Endodermal cell (in vitro differentiated cells): ENCODE measurements around the gene DTD1. TPM values are rescaled to one million over a fixed set of nuclear protein-coding genes. Genes with fewer than 3 reads are reported as not detected.

Source experiments
- DNase-seq: peaks from one replicate; pipeline ENCODE4 v3.0.0-alpha.2; 2017
- H3K27ac ChIP-seq: 2 replicates; pipeline ENCODE4 v1.5.1; 2013; ENCODE audit warnings: mild to moderate bottlenecking, low read depth, low read length, moderate library complexity
- H3K27me3 ChIP-seq: 2 replicates; pipeline ENCODE4 v1.6.1; 2013; ENCODE audit warnings: mild to moderate bottlenecking, low read length, moderate library complexity; ENCODE audit not compliant: insufficient read depth, control insufficient read depth, poor library complexity, severe bottlenecking
- H3K36me3 ChIP-seq: 2 replicates; pipeline ENCODE4 v1.7.0; 2013; ENCODE audit warnings: mild to moderate bottlenecking, low read length, moderate library complexity; ENCODE audit not compliant: control insufficient read depth, insufficient read depth
- H3K4me1 ChIP-seq: one replicate; pipeline ENCODE4 v1.7.0; 2013; ENCODE audit warnings: low read length; ENCODE audit not compliant: control insufficient read depth, insufficient read depth
- H3K4me3 ChIP-seq: 2 replicates; pipeline ENCODE4 v1.5.1; 2013; ENCODE audit warnings: mild to moderate bottlenecking, low read length, moderate library complexity
- H3K9ac ChIP-seq: 2 replicates; pipeline ENCODE4 v1.6.1; 2013; ENCODE audit warnings: mild to moderate bottlenecking, low read length, moderate library complexity; ENCODE audit not compliant: poor library complexity, severe bottlenecking; ENCODE audit errors: extremely low read depth
- H3K9me3 ChIP-seq: 2 replicates; pipeline ENCODE4 v1.6.1; 2013; ENCODE audit warnings: mild to moderate bottlenecking, low read length, moderate library complexity; ENCODE audit not compliant: control insufficient read depth
- H3K27ac Mint-ChIP-seq: 2 replicates; pipeline ENCODE4 v1.8.0; 2020; ENCODE audit warnings: mixed read lengths
- H3K27me3 Mint-ChIP-seq: 2 replicates; pipeline ENCODE4 v1.8.0; 2021; ENCODE audit warnings: mild to moderate bottlenecking, mixed read lengths; ENCODE audit not compliant: insufficient read depth
- H3K36me3 Mint-ChIP-seq: 2 replicates; pipeline ENCODE4 v1.8.0; 2020; ENCODE audit warnings: low read depth, mixed read lengths
- H3K4me1 Mint-ChIP-seq: 2 replicates; pipeline ENCODE4 v1.8.0; 2020; ENCODE audit warnings: mixed read lengths
- H3K4me3 Mint-ChIP-seq: 2 replicates; pipeline ENCODE4 v1.8.0; 2020; ENCODE audit warnings: mild to moderate bottlenecking, moderate library complexity, mixed read lengths
- H3K9me3 Mint-ChIP-seq: 2 replicates; pipeline ENCODE4 v1.8.0; 2020; ENCODE audit warnings: mild to moderate bottlenecking, mixed read lengths
- CTCF ChIP-seq: fragments of 200-600 bp; sonication (generic); conservative IDR thresholded peaks from 2 replicates; pipeline ENCODE4 v1.5.0; 2021; ENCODE audit warnings: antibody characterized with exemption, mild to moderate bottlenecking
- WGBS, 2 experiments: methylation state at CpG; one replicate each; pipeline versions ENCODE4 v1.1.5 to v1.1.7; 2013; ENCODE audit warnings: missing lambda C conversion rate in 2 of 2, mixed read lengths in 1 of 2; ENCODE audit not compliant: insufficient coverage in 1 of 2, insufficient read length in 1 of 2; 5-methylcytosine and 5-hydroxymethylcytosine counted together
- total RNA-seq, 2 donors: library from RNA; stranded (reverse); fragmentation: NEBNext Ultra II Directional in 1 of 2; extraction: Animal tissue kit (Norgen Biotek cat#: 25700) in 1 of 2; gene quantifications; 2 replicates in 1 of 2; 3 replicates in 1 of 2; pipeline ENCODE4 v1.2.1, GENCODE V29; 2021

Gene DTD1
- total RNA-seq, 2 donors from 2014 or later: 34.2 to 44.0 TPM

- peak overlapping the region; percentile 88 for H3K4me3 ChIP-seq
- Mint-ChIP-seq H3K4me1 (peaks cover 7% of the 10 kb centered on the region), H3K27ac (peak overlapping the region; percentile 97), H3K9me3 (peaks cover 2% of the 10 kb centered on the region), H3K27me3 (peaks cover 51% of the 10 kb centered on the region), H3K36me3 (no peaks in the 10 kb centered on the region), H3K4me3 (peak overlapping the region; percentile 86)
- WGBS, 2 experiments: 11 to 14% methylated on average over 19 to 29 of the region's 29 CpGs
- peak overlapping the region; percentile 79 for H3K9ac ChIP-seq
- no peaks in the 10 kb centered on the region for H3K4me1 ChIP-seq
- TF ChIP-seq CTCF: peak; percentile 21
- H3K27me3 ChIP-seq: peaks cover 37% of the 10 kb centered on the region
- no peaks in the 10 kb centered on the region for H3K36me3 ChIP-seq
- H3K9me3 ChIP-seq: no peaks in the 10 kb centered on the region
- no peak overlapping the region for H3K27ac ChIP-seq
- peak; percentile 93 for DNase-seq
Measured at GRCh38 chr20:18793625-18794427, 206.0 kb downstream of the DTD1 start.

- TF ChIP-seq CTCF: no peak
Measured at GRCh38 chr20:18794428-18794787, 206.6 kb downstream of the DTD1 start.

GRCh38 chr20:18795366-18795765, 207.5 kb downstream of the DTD1 start:
- Histone ChIP-seq H3K36me3 (no peaks in the 10 kb centered on the region), H3K27ac (no peak overlapping the region), H3K4me3 (no peak overlapping the region), H3K9me3 (no peaks in the 10 kb centered on the region), H3K27me3 (peaks cover 30% of the 10 kb centered on the region), H3K9ac (no peak overlapping the region), H3K4me1 (no peaks in the 10 kb centered on the region)
- Mint-ChIP-seq H3K27ac (no peak overlapping the region), H3K9me3 (peaks cover 2% of the 10 kb centered on the region), H3K4me3 (peak overlapping the region; percentile 86), H3K27me3 (peaks cover 47% of the 10 kb centered on the region), H3K36me3 (no peaks in the 10 kb centered on the region), H3K4me1 (peaks cover 7% of the 10 kb centered on the region)
- 76 to 89% methylated on average over 3 to 4 of the region's 4 CpGs for WGBS, 2 experiments
- DNase-seq: no peak
- TF ChIP-seq CTCF: no peak

More at GRCh38 chr20:18794428-18794787, 206.6 kb downstream of the DTD1 start:
- Mint-ChIP-seq H3K9me3 (peaks cover 2% of the 10 kb centered on the region), H3K27me3 (peaks cover 54% of the 10 kb centered on the region), H3K4me3 (peak overlapping the region; percentile 86), H3K36me3 (no peaks in the 10 kb centered on the region), H3K27ac (peak overlapping the region; percentile 97), H3K4me1 (peaks cover 7% of the 10 kb centered on the region)
- Histone ChIP-seq H3K9me3 (no peaks in the 10 kb centered on the region), H3K9ac (peak overlapping the region; percentile 79), H3K27me3 (peaks cover 37% of the 10 kb centered on the region), H3K36me3 (no peaks in the 10 kb centered on the region), H3K4me1 (no peaks in the 10 kb centered on the region), H3K4me3 (peak overlapping the region; percentile 88), H3K27ac (no peak overlapping the region)
- 84 to 92% methylated on average over 2 to 3 of the region's 3 CpGs for whole genome bisulfite sequencing, 2 experiments
- no peak for DNase-seq
